ENCODE data around the gene AQP2. TPM values are rescaled to one million over a fixed set of nuclear protein-coding genes. Genes with fewer than 3 reads are reported as not detected.

AQP2 gene
- total and polyA plus RNA-seq, 9 donors = 0.05 to 0.09 TPM; not detected in 7

DNA sequence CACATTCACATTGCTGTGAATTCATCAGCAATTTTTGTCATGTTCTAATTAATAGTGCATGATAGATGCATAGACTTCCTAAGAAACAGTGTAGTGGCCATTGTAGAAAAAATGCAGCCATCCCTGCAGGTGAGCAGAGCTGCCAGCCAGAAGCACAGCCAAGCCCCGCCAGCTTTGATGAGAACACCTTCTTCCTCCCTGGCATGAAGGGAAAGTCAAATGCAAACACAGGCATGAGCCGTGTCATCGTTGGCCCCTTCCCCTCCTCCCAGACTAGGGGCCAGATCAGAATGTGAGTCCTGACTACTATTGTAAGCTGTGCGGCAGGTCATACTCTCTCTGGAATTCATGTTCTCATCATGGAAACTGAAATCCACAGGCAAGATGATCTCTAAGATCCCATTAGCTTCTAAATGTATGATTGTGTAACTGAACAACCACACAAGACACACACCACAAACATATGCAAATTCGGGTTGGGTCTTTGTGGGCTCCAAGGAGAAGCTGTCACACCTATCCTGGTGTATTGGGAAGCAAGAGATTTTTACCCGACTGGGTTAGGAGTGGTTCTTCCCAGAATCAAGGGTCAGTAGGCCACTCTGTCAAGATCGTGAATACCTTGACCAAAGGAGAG lies 2.8 kb upstream of the AQP2 start:
- Histone ChIP-seq H3K27ac (ENCODE audit: low read length) (no peak overlapping the region), H3K9me3 (replicated peaks; ENCODE audit: control insufficient read depth, low read depth, low read length) (no peaks in the 10 kb centered on the region), H3K36me3 (ENCODE audit: control insufficient read depth, insufficient read depth, low read length) (no peaks in the 10 kb centered on the region), H3K4me3 (ENCODE audit: low read length) (no peak overlapping the region), H3K27me3 (ENCODE audit: control insufficient read depth, insufficient read depth, low read length) (peaks cover 25% of the 10 kb centered on the region), H3K4me1 (ENCODE audit: control insufficient read depth, insufficient read depth, low read length) (peaks cover 2% of the 10 kb centered on the region)
- no peak for DNase-seq
- WGBS (ENCODE audit: insufficient coverage) = 78% methylated on average over 3 of the region's 7 CpGs

- WGBS (ENCODE audit: insufficient coverage) = 80% methylated on average over 3 of the region's 13 CpGs
- Histone ChIP-seq H3K27me3 (ENCODE audit: control insufficient read depth, insufficient read depth, low read length) (peaks cover 20% of the 10 kb centered on the region), H3K9me3 (replicated peaks; ENCODE audit: control insufficient read depth, low read depth, low read length) (no peaks in the 10 kb centered on the region), H3K4me3 (ENCODE audit: low read length) (no peak overlapping the region), H3K27ac (ENCODE audit: low read length) (no peak overlapping the region), H3K36me3 (ENCODE audit: control insufficient read depth, insufficient read depth, low read length) (no peaks in the 10 kb centered on the region), H3K4me1 (ENCODE audit: control insufficient read depth, insufficient read depth, low read length) (peaks cover 10% of the 10 kb centered on the region)
- DNase-seq = no peak
Observed at GRCh38 chr12:49948866-49949845, 1.4 kb upstream of the AQP2 start.

GRCh38 chr12:49949866-49950265 lies 671 bp upstream of the AQP2 start:
- no peak for DNase-seq
- Histone ChIP-seq H3K27ac (ENCODE audit: low read length) (no peak overlapping the region), H3K36me3 (ENCODE audit: control insufficient read depth, insufficient read depth, low read length) (no peaks in the 10 kb centered on the region), H3K4me1 (ENCODE audit: control insufficient read depth, insufficient read depth, low read length) (peaks cover 12% of the 10 kb centered on the region), H3K9me3 (replicated peaks; ENCODE audit: control insufficient read depth, low read depth, low read length) (no peaks in the 10 kb centered on the region), H3K27me3 (ENCODE audit: control insufficient read depth, insufficient read depth, low read length) (peaks cover 22% of the 10 kb centered on the region), H3K4me3 (ENCODE audit: low read length) (no peak overlapping the region)
- WGBS (ENCODE audit: insufficient coverage) = no CpG with 5 or more reads among the region's 3 CpGs

DNA sequence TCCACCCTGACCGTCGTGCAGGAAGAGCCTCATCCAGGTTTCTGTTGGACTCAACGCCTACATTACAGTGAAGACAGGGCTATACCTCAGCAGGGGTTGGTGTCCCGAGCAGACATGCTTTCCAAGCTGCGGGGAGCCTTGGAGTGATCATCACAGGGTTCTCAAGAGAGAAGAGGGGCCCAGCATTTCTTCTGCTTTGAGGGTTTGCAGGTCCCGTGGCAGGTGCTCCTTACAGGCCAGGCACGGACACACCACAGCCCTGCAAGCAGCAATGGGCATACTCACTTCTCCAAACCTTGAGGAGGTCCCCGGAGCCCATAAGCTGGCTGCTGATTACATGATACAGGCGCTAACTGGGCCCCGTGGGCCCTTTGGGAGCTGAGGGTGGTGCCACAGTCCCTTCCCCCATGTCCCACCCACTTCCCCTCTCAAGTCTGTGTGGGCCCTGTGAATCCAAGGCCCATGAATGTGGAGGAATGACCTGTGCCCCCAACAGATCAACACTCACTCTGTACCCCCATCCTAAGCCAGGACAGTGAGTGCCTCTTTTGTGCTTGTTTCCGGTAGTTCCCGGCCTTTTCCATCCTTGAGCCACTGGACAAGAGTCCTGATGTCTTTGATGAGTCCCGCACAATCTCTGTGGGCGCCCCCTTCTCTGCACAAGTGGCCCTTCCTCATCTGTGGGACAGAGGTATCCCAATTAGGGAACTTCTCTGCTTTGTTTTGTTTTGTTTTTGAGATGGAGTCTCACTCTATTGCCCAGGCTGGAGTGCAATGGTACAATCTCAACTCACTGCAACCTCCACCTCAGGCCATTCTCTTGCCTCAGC lies 1.1 kb downstream of the AQP2 start:
- peaks cover 10% of the 10 kb centered on the region for H3K4me1 ChIP-seq (ENCODE audit: control insufficient read depth, insufficient read depth, low read length)
- H3K36me3 ChIP-seq (ENCODE audit: control insufficient read depth, insufficient read depth, low read length) = no peaks in the 10 kb centered on the region
- WGBS (ENCODE audit: insufficient coverage) = 75% methylated on average over 11 of the region's 14 CpGs
- H3K27ac ChIP-seq (ENCODE audit: low read length) = no peak overlapping the region
- no peaks in the 10 kb centered on the region for H3K9me3 ChIP-seq (replicated peaks; ENCODE audit: control insufficient read depth, low read depth, low read length)
- H3K27me3 ChIP-seq (ENCODE audit: control insufficient read depth, insufficient read depth, low read length) = peaks cover 39% of the 10 kb centered on the region
- no peak for DNase-seq
- no peak overlapping the region for H3K4me3 ChIP-seq (ENCODE audit: low read length)

GRCh38 chr12:49952391-49953055 lies 2.0 kb downstream of the AQP2 start:
- Histone ChIP-seq H3K9me3 (replicated peaks; ENCODE audit: control insufficient read depth, low read depth, low read length) (no peaks in the 10 kb centered on the region), H3K27me3 (ENCODE audit: control insufficient read depth, insufficient read depth, low read length) (peaks cover 48% of the 10 kb centered on the region), H3K27ac (ENCODE audit: low read length) (no peak overlapping the region), H3K36me3 (ENCODE audit: control insufficient read depth, insufficient read depth, low read length) (no peaks in the 10 kb centered on the region), H3K4me1 (ENCODE audit: control insufficient read depth, insufficient read depth, low read length) (peaks cover 10% of the 10 kb centered on the region), H3K4me3 (ENCODE audit: low read length) (no peak overlapping the region)
- WGBS (ENCODE audit: insufficient coverage) = no CpG with 5 or more reads among the region's 1 CpG
- no peak for DNase-seq

DNA sequence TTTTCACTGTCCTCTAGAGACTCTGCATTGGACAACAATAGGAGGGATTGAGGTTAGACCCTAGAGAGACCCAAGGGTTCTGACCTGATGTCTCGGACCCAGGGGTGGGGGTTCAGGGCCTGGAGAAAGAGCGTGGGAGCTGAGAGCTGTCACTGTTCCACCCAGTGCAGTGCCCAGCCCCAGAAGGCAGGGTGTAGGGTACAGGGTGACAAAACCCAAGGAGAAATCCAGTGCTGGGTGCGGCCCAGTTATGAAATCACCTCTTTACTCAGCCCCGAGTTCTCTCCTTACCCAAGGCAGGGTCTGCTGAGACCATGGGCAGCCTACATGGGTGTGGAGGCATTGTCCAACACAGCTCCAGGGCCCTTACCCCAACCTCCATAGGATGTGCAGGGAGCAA lies 2.6 kb downstream of the AQP2 start:
- WGBS (ENCODE audit: insufficient coverage) = 86% methylated on average over 2 of the region's 4 CpGs
- Histone ChIP-seq H3K9me3 (replicated peaks; ENCODE audit: control insufficient read depth, low read depth, low read length) (no peaks in the 10 kb centered on the region), H3K4me1 (ENCODE audit: control insufficient read depth, insufficient read depth, low read length) (peaks cover 10% of the 10 kb centered on the region), H3K27ac (ENCODE audit: low read length) (no peak overlapping the region), H3K27me3 (ENCODE audit: control insufficient read depth, insufficient read depth, low read length) (peaks cover 54% of the 10 kb centered on the region), H3K4me3 (ENCODE audit: low read length) (no peak overlapping the region), H3K36me3 (ENCODE audit: control insufficient read depth, insufficient read depth, low read length) (no peaks in the 10 kb centered on the region)
- no peak for DNase-seq

DNA sequence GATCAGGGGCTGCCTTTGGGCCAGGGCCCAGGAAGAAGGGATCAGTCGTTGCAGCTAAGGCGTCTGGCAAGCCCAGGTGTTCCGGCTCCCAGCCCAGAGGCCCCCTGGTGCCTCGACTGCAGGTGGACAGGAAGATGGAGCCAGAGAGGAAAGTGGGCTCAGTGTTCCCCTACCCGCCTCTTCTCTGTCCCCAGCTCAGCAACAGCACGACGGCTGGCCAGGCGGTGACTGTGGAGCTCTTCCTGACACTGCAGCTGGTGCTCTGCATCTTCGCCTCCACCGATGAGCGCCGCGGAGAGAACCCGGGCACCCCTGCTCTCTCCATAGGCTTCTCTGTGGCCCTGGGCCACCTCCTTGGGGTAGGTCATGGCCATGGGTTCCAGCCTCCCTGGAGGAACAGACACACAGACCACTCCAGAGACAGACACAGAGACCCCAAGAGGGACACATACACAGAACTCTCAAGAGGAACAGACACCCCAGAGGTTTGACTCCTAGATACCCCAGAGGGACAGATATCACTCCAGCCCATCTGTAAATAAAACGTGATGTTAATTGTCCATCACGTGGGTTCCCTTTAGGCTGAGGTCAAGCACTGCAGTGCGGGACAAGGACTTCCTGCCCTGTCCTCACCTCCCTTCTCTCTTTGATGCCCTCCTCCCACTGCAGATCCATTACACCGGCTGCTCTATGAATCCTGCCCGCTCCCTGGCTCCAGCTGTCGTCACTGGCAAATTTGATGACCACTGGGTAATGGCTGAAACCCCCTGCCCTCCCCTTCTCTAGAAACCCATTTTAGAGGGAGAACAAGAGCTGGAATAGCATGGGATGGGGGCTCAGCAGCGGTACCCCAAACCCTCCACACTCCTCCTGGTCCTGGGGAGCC lies 3.7 kb downstream of the AQP2 start:
- Histone ChIP-seq H3K4me3 (ENCODE audit: low read length) (no peak overlapping the region), H3K27ac (ENCODE audit: low read length) (no peak overlapping the region), H3K27me3 (ENCODE audit: control insufficient read depth, insufficient read depth, low read length) (peaks cover 62% of the 10 kb centered on the region), H3K4me1 (ENCODE audit: control insufficient read depth, insufficient read depth, low read length) (peaks cover 10% of the 10 kb centered on the region), H3K36me3 (ENCODE audit: control insufficient read depth, insufficient read depth, low read length) (no peaks in the 10 kb centered on the region), H3K9me3 (replicated peaks; ENCODE audit: control insufficient read depth, low read depth, low read length) (no peaks in the 10 kb centered on the region)
- DNase-seq = no peak
- WGBS (ENCODE audit: insufficient coverage) = 56% methylated on average over 14 of the region's 21 CpGs

DNA sequence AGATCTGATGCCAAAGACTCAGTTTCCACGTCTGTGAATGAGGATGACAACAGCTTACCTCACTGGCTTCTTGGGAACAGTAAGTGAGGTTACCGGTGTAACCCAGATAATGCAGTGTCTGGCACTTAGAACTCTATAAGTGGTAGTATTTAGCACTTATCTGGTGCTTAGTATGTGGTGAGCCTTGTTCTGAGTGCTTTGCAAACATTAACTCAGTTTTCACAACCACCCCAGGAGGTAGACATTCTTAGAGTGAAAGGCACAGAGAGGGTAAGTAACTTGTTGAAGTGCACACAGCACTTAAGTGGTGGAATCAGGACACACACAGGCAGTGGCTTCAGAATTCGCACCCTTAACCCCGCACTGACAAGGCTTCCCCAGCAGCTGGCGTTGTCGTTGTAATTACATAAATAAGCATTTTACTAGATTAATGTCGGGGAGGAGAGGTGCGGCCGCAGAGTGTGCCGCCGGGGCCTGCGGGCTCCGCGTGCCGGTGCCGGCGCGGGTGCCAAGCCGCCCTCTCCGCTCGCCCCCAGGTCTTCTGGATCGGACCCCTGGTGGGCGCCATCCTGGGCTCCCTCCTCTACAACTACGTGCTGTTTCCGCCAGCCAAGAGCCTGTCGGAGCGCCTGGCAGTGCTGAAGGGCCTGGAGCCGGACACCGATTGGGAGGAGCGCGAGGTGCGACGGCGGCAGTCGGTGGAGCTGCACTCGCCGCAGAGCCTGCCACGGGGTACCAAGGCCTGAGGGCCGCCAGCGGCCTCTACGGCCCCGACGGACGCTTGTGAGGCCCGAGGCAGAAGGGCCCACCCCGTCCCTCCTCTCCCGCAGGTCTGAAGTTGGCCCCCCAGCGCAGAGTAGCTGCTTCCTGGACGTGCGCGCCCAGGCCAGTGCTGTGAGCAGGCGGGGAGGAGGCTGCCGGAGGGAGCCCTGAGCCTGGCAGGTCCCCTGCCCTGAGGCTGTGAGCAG lies 4.6 kb downstream of the AQP2 start:
- WGBS (ENCODE audit: insufficient coverage) = 21% methylated on average over 42 of the region's 53 CpGs
- Histone ChIP-seq H3K27me3 (ENCODE audit: control insufficient read depth, insufficient read depth, low read length) (peaks cover 71% of the 10 kb centered on the region), H3K27ac (ENCODE audit: low read length) (no peak overlapping the region), H3K4me1 (ENCODE audit: control insufficient read depth, insufficient read depth, low read length) (peaks cover 19% of the 10 kb centered on the region), H3K36me3 (ENCODE audit: control insufficient read depth, insufficient read depth, low read length) (no peaks in the 10 kb centered on the region), H3K4me3 (ENCODE audit: low read length) (no peak overlapping the region), H3K9me3 (replicated peaks; ENCODE audit: control insufficient read depth, low read depth, low read length) (no peaks in the 10 kb centered on the region)
- no peak for DNase-seq

Measured in muscle of leg (tissue), 11 donors.